Measurements from ENCODE around the gene SLC6A17. TPM values are rescaled to one million over a fixed set of nuclear protein-coding genes. Genes with fewer than 3 reads are reported as not detected.
A peak's percentile ranks its signal among the peaks of the same experiment; 100 is the strongest.

Gene SLC6A17
- not detected for total RNA-seq

DNA sequence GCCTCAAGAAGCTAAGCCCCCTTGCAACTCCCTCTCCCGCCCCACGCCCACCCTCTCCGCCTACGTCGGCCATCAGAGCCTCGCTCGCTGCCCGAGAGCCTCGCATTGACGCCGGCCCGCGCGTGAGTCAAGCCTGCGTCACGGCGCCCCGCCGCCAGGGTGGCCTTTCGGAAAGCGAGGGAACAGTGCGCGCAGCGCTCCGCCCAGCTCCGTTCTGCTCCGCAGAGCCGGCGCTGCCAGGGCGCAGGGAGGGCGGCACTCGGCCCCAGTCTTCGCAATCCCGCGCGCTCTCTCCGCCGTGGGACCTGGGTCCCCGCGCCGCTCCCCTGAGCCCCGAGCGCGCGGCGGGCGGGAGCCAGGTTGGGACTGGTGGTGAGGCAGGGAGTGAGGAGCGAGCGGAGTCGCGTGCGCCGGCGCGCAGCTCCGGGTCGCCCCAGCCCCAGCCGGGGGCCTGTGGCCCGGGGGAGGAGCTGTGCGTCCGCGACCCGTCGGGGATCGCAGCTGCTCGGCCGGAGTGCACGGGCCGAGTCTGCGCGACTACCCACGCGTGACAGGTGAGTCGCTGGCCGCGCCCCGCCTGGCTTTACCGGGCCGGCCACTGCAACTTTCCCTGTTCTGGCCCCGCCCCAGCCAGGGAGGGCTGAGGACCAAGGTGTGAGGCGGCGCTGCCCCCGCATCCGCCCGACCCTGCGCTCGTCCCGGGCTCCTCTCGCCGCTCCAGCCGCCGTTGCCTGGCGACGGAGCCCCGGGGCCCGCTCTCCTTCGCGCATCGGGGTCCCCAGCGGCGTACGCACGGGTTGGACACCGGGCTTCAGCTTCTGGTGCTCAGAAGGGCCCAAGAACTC is at the start of gene SLC6A17:
Gene SLC6A17 (plus strand): TSS at position 165 of the 845 bp plus-strand sequence. CDS start 16,436 bp downstream, outside the sequence.
- peak in 2 of 3 donors; percentile 37 to 41 for DNase-seq (ENCODE audit: low read depth in 2 of 3, low spot score in 2 of 3)

DNA sequence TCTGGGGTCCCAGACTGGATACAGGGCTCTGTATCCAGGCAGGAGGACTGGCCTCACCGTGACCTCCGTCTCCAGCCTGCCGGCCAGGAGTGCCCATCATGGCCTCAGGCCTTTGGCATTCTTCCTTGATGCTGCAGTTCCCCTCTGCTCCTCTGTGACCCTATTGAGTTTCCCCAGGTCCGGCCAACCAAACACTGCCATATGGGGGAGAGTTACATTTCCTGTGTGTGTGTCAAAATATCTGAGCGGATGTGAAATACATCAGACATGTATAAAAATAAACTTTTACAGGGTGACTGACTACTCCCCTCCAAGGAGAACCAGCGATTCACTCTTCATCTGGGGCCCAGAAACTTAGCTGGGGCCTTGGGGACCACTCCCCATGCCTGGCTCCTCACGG is 48.2 kb upstream of the SLC6A17 start:
- peak in 1 of 3 donors; percentile 28 for DNase-seq (ENCODE audit: low read depth in 2 of 3, low spot score in 2 of 3)

DNA sequence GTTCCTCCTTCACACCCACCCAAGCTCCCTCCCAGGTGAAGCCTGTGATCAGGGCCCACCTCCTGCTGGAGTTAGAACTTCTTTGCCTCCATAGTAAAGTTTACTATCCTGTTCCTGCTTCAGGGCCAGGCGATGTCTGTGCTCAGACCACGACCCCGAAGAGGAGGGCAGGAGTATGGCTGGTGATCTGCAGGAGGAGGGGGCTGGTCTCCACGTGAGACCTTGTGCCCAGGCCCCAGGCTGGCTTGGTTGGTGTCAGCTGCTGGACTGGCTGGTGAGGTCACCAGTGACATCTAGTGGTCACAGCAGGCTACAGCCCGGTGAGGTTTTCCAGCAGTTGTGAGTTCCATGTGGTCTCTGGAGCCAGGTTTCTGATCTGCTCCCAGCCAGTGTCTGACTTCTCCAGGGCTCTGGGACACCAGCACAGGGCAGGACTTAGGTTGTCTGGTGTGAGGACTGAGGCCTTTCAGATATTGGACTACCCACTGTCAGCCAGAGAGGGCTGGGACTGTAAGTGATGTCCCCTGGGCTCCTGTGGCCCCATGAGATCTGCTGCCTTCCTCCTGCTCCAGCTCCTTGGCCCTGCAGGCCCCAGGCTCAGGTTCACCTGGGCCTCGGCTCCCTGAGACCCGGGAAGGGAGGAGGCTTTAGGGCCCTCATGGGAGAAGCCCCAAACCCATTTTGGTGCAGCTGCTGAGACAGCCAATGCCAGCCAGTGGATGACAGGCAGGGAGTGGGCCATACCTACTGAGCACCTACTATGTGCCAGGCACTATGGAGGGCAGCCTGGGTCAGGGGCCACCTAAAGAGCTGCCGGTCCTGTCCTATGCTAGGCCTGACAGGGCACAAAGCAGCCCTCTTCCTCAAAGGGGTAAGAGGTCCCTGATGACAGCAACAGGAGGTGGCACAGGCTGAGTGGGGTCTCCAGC is 44.0 kb upstream of the SLC6A17 start:
- DNase-seq (ENCODE audit: low read depth in 2 of 3, low spot score in 2 of 3), result peak in 2 of 3 donors; percentile 54 to 73

DNA sequence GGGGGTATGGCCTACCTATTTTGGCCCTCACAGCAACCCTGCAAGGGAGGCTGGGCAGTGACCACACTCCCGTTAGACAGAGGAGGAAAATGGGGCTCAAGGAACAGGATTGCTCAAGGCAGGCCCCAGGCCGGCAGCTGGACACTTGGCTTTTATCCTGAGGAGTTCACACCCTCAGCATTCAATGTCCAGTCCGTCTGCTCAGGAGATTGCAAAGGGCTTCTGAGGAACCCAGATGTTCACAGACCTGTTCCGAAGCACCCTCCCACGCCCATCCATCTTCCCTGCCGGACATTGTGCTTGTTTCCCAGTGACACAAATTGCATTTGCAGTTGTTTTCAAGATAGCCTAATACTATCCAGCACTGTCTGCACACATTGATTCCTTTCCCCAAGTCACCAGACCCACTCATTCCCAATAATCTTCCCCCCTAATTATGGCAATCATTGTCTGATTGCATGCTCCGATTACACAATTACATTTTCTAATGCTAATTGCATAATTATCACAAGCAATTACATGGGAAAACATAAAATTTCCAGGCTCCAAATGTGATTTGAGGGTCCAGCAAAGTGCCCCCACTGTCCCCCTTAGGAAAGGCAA is 42.3 kb upstream of the SLC6A17 start:
- no peak for DNase-seq (ENCODE audit: low read depth in 2 of 3, low spot score in 2 of 3)

DNA sequence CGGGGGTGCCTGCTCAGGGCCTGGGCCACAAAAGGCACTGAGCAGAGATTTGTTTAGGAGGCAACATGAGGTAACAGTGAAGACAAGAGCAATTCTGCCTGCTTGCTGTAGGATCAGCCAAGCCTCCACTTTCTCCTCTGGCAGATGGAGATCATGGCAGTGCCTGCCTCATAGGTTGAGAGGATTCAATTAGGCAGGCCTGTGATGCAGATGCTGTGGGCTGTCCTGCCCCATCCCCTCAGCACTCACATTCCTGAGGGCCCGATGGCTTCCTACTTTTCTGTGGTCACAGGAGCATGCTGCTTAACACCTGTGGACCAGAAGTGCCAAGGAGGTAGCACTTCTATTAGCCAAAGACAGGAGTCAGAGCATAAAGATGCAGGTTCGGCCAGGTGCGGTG is 39.2 kb upstream of the SLC6A17 start:
- DNase-seq (ENCODE audit: low read depth in 2 of 3, low spot score in 2 of 3), result no peak

DNA sequence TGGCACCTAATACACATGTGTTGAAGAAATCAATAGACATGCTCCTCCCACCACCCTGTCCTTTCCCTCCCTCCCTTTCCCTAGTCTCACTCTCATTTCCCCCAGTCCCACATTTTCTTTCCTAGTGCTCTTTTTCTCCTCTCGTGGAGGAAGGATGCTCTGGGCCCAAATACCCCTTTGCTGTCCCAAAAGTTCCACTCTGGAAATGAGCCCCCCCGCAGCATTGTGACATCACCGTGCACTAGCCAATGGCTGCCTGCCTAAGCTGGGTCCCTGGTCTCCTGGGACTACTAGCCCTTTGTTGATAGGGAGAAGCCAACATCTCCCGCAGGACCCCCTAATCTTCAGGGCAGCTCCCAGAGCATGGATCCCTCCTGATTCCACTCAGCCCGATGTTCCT is 38.2 kb upstream of the SLC6A17 start, which contains the start of gene UBL4B:
Gene UBL4B (plus strand): TSS at position 301 of the 400 bp plus-strand sequence. CDS start 92 bp downstream, at position 393.
- no peak for DNase-seq (ENCODE audit: low read depth in 2 of 3, low spot score in 2 of 3)

DNA sequence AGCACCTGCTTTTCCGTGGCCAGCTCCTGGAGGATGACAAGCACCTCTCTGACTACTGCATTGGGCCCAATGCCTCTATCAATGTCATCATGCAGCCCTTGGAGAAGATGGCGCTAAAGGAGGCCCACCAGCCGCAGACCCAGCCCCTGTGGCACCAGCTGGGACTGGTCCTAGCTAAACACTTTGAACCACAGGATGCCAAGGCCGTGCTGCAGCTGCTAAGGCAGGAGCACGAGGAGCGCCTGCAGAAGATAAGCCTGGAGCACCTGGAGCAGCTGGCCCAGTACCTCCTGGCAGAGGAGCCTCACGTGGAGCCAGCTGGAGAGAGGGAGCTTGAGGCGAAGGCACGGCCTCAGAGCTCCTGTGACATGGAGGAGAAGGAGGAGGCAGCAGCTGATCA is 37.6 kb upstream of the SLC6A17 start:
- no peak for DNase-seq (ENCODE audit: low read depth in 2 of 3, low spot score in 2 of 3)

DNA sequence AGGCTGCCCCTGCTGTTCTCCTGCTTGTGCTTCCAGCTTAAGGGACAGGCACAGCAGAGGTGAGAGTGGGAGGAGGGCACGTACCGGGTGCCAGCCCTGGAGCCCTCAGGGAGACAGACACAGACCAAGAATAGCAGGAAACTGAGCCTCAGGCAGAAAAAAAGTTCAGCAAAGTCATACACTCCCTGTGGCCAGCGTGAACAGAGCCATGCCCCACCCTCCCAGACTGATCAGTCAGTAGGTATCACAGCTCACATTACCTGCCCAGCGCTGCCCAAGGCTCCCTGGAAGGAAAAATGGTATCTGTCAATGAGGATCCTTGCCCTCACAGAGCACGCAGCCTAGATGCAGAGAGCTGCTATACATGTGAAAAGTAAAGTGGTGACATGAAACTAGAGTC is 36.7 kb upstream of the SLC6A17 start:
- no peak for DNase-seq (ENCODE audit: low read depth in 2 of 3, low spot score in 2 of 3)

DNA sequence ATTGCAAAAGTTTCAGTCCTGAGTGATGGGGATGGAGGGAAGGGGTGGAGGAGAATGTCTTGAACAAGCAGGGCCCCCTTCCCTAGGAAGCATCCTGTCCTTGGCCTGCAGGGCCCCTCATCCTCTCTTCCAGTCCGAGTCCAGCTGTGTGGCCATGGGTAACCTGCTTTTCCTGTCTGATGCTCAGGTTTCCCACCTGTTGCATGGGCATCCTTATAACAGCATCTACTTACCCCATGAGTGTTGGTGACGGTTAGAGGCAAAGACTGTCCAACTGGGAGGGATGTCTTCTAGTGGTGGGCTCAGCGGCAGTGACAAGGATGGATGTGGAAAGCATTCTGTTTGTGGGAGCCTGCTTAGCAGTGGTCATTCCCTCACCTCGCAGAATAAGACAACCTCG is 36.1 kb upstream of the SLC6A17 start:
- no peak for DNase-seq (ENCODE audit: low read depth in 2 of 3, low spot score in 2 of 3)

DNA sequence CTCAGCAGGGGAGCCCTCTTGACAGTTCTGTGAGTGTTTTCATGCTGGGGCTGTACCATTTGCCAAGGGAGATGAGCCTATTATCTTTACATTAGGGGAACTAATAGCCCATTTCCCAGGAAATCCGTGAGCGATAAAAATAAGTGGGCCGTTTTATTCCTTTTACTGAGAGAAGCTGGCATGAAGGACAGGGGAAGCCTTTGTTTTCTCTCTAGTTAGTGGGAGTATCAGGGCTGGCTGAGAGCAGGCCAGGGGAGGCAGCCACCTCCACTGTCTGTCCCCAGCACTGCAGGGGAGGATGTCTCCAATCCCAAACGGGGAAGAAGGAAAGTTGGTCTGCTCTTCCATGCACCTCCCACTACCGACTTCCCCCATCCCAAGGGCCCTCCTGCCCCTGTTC is 35.5 kb upstream of the SLC6A17 start:
- DNase-seq (ENCODE audit: low read depth in 2 of 3, low spot score in 2 of 3), result no peak

DNA sequence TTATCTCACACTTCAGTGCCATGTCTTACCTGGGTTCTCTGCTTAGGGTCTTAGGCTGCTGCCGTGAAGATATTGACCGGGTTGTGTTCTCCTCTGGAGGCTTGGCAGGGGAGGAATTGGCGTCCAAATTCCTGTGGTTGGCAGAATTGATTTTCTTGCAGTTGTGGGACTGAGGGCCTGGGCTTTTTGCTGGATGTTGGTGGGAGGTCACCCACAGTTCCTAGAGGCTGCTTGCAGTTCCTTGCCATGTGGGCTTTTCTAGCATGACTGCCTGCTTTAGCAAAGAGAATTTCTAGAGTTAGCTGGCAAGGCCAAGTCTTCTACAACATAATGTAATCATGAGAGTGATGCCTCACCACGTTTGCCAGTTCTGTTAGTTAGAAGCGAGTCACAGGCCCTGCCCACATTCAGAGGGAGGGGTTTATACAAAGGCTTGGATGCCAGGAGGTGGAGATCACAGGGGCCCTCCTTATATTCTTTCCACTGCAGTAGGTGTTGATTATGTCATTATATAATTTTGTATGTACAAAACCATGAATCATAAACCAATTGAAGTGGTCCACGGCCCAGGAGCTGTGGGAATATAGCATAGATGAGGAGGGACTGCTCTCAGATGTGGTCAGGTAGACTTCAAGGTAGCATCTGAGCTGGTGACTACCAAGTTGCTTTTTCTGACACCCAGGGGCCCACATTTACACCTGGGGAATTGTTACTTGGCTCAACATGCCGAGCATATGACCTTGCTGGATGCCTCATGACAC is 31.5 kb upstream of the SLC6A17 start:
- DNase-seq (ENCODE audit: low read depth in 2 of 3, low spot score in 2 of 3), result no peak

DNA sequence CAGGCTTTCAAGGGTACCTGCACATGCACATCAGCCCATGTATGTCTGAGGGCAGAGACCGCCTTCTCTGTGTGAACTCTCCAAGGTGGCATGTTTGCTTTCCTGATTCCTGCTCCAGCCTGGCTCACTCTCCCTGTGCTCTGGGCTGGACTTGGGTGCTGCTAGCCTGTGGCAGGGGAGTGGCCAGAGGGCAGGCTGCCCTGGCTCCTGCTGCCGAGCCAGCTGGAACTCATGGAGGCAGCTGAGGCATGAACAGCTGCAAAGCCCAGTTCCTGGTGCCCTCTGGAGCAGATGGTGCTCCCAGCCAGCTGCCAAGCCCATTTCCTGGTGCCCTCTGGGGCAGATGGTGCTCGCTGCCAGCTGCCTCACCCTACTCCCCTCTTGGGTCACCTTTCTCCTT is 30.5 kb upstream of the SLC6A17 start:
- DNase-seq (ENCODE audit: low read depth in 2 of 3, low spot score in 2 of 3), result no peak

DNA sequence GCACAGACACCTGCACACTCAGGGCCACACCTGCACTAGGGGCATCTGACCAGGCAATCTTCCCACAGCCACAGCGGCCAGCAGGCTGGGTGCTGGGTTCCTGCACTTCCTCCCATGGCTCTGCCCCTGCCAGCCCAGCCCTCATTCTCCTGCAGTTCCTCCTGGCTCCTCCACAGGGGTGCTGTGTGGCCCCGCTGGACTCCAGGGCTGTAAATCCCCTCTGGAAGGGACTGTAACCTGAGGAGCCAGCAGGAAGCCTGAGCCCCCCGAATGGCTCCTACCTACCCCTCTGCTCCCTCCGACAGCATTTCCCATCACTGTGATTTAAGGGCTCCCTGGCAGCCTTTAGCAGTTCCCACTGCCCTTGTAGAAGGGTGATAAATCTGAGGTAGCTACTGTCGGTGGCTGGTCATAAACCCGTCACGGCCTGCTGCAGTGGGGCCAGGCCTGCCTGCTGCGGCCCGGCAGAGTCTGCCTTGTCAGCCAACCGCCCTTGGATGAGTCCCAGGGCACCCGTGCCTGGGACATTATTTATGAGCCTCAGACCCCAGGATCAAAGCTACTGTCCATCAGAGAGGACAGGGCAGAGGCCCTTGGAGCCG is 29.2 kb upstream of the SLC6A17 start:
- no peak for DNase-seq (ENCODE audit: low read depth in 2 of 3, low spot score in 2 of 3)

DNA sequence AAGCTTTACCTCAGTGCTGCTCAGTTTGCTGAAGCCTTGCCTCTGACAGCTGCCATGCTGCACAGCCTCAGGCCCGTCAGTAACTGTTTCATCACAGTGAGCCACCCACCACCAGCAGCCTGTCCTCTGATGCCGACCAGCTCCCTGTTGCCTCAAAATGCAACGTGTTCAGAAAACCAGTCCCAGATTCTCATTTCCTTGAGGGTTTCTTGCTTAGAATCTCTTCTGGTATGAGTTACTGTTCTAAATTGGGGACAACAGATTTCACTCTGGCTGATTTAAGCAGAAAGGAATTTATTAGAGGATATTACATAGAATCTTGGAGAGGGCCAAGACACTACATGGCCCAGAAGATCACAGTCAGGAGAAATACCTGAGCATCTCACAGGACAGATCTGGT is 27.1 kb upstream of the SLC6A17 start:
- DNase-seq (ENCODE audit: low read depth in 2 of 3, low spot score in 2 of 3), result no peak

DNA sequence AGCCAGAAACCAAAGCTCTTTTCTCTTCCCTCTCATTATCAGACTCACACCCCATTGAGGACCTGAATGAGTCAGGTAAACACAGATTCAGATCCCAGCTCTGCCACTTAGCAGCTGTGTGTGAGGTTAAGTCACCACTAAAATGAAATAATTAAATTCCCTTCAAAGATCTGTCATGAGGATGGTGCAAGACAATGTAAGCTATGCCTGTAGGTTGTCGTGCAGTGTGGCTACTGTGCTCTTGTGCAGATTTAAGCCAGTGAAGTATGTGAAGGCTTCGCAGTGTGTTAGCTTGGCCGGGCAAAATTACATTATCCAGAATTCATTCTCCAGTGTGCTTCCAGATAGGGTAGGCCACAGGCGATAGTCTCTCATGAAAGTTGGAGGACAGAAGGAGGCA is 24.5 kb upstream of the SLC6A17 start:
- no peak for DNase-seq (ENCODE audit: low read depth in 2 of 3, low spot score in 2 of 3)

DNA sequence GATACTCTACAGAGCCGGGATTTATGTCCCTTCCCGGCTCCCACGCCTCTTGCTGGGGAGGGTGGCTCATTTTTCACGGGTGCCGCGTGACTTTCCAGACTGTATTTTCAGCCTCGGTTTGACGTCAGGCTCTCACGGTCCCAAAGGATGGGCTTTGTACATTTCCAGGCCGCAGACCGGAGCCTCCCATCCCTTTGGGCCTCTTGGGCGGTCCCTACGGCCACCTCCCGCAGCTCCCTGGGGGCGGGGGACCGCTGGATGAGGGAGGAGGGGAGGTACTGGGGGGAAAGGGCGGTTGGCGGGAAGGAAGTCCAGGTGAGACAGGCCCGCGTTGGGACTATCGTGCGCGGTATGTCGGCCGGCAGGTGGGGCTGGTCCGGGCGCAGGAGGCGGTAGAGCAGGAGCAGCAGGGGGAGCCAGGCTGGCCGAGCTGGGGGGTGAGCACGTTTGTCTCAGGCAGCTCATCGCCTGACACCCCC is 20.1 kb upstream of the SLC6A17 start:
- DNase-seq (ENCODE audit: low read depth in 2 of 3, low spot score in 2 of 3), result no peak

DNA sequence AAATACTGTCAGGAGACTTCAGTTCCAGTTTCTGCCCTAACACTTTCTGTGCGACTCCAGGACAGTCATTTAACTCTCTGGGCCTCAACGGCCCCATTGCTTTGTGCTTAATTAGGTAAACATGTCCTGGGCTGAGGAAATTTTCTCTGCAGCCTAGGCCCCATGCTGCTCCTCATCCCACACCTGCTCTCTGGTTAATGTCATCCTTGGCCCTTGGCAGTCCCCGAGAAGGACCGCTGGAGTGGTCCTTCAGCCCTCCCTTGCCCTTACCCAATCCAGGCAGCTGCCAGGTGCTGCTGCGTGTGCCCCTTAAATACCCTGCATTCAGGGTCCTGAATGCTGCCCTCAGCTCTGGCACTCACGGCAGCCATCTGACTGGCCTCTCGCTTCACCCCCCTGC is 19.3 kb upstream of the SLC6A17 start:
- no peak for DNase-seq (ENCODE audit: low read depth in 2 of 3, low spot score in 2 of 3)

DNA sequence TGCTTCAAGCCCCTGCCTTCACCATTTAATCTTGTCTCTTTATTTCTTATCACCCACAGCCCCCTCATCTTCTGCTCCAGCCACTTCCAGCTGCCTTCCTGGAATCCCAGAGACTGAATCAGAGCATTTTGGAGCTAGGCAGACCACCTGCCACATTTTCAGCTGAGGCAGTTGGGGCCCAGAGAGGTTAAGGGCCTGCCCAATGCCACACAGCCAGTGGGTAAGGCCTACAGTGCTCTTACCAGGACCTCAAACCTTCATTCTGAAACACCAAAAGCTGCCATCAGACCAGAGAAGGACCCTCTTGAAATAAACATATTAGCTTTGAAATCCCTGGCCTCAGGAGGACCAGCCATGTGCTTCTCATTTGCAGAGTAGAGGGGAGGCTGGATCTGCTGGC is 17.6 kb upstream of the SLC6A17 start:
- no peak for DNase-seq (ENCODE audit: low read depth in 2 of 3, low spot score in 2 of 3)

DNA sequence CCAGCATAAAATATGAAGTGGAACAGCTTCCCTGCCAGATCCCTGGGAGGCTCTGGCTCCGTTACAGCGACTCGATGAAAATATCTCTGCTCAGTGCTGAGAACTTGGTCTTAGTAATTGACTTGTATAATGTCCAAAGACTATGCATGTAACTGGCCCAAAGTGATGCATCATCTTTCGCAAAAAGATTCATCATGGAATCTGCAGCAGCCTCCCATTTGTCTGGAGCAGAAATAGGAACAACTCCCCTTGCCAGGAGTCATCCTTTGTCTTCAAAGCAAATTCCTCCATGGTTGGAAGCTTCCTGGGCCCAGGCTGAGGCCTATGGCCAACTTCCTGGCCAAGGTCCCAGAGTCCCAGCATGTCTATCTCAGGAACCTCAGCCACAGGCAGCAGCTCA is 16.9 kb upstream of the SLC6A17 start:
- no peak for DNase-seq (ENCODE audit: low read depth in 2 of 3, low spot score in 2 of 3)

DNA sequence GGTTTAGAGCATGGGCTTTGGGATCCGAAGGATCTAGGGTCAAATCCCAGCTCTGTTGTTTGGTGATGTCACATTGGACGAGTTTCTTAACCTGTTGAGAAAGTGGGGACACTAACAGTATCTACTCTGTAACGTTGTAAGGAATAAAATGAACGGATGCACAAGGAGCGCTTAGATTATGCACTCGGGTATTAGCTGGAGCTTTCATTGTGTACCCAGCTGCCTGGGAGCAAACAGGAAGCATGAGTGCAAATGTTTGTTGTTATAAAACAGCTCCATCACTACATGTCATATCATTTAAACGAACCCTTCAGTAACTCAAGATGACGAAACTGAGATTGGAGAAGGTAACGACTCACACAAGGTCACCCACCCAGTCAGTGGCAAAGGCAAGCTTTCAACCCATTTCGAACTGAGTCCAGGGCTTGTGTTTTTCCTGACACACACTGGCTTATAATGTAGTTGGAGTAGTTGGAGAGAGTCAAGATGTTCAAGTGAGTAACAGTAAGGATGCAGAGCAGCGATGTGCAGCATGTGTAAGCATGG is 16.2 kb upstream of the SLC6A17 start:
- DNase-seq (ENCODE audit: low read depth in 2 of 3, low spot score in 2 of 3), result no peak

All from hematopoietic multipotent progenitor cell (in vitro differentiated cells).